Loucy (cell line): ENCODE data around the gene REM1.
"Not testable (repeated sequence)": the region's sequence is repeated elsewhere in the genome, so short reads cannot be mapped to it uniquely, and the experiment has no call there.

ENCODE experiments used
- H2AFZ ChIP-seq: fragments of 200-600 bp; sonication (generic); 2 replicates; pipeline ENCODE4 v1.6.0; 2016; ENCODE audit warnings: antibody characterized with exemption, mild to moderate bottlenecking, low read length, moderate library complexity
- H3F3A ChIP-seq: fragments of 200-600 bp; 2 replicates; pipeline ENCODE4 v1.6.0; 2016; ENCODE audit warnings: antibody characterized with exemption, low read depth, mild to moderate bottlenecking
- H3K27me3 ChIP-seq: fragments of 200-600 bp; sonication (generic); 2 replicates; pipeline ENCODE4 v1.6.1; 2014; ENCODE audit warnings: low read length, mild to moderate bottlenecking; ENCODE audit not compliant: insufficient read depth, poor library complexity, severe bottlenecking
- H3K36me3 ChIP-seq: fragments of 200-600 bp; sonication (generic); 2 replicates; pipeline ENCODE4 v1.6.1; 2016; ENCODE audit warnings: low read length; ENCODE audit not compliant: insufficient read depth
- H3K4me1 ChIP-seq: fragments of 200-600 bp; sonication (generic); 2 replicates; pipeline ENCODE4 v1.5.1; 2014; ENCODE audit warnings: low read length, mild to moderate bottlenecking; ENCODE audit not compliant: insufficient read depth, poor library complexity, severe bottlenecking
- H3K4me2 ChIP-seq: fragments of 200-600 bp; sonication (generic); 2 replicates; pipeline ENCODE4 v1.6.0; 2014; ENCODE audit warnings: antibody characterized with exemption, low read length, low read depth, mild to moderate bottlenecking; ENCODE audit not compliant: poor library complexity, severe bottlenecking
- H3K4me3 ChIP-seq: fragments of 200-600 bp; sonication (generic); 2 replicates; pipeline ENCODE4 v1.5.1; 2014; ENCODE audit warnings: low read length, mild to moderate bottlenecking, mixed read lengths; ENCODE audit not compliant: poor library complexity, severe bottlenecking
- H3K79me2 ChIP-seq: fragments of 200-600 bp; sonication (generic); 2 replicates; pipeline ENCODE4 v1.6.1; 2014; ENCODE audit warnings: low read length; ENCODE audit not compliant: insufficient read depth
- H3K9ac ChIP-seq: fragments of 200-600 bp; sonication (generic); 2 replicates; pipeline ENCODE4 v1.6.0; 2014; ENCODE audit warnings: mild to moderate bottlenecking, low read depth, low read length, moderate library complexity; ENCODE audit not compliant: poor library complexity, severe bottlenecking
- H3K9me2 ChIP-seq: fragments of 200-600 bp; sonication (generic); replicated peaks from 2 replicates; pipeline ENCODE4 v1.6.1; 2016; ENCODE audit warnings: low read depth, low read length, mixed read lengths
- H3K9me3 ChIP-seq: fragments of 200-600 bp; sonication (generic); 2 replicates; pipeline ENCODE4 v1.6.1; 2014; ENCODE audit warnings: mild to moderate bottlenecking, antibody characterized with exemption, low read length, low read depth; ENCODE audit not compliant: insufficient read depth
- H4K20me1 ChIP-seq: fragments of 200-600 bp; sonication (generic); 2 replicates; pipeline ENCODE4 v1.6.0; 2014; ENCODE audit warnings: antibody characterized with exemption, low read length, mild to moderate bottlenecking; ENCODE audit not compliant: insufficient read depth, poor library complexity, severe bottlenecking
- EZH2phosphoT487 ChIP-seq: fragments of 200-600 bp; IDR thresholded peaks from 2 replicates; pipeline ENCODE4 v1.6.1; 2018; ENCODE audit warnings: antibody characterized with exemption, mild to moderate bottlenecking, moderate library complexity, borderline replicate concordance
- TF ChIP-seq, protein P1 (sequence below): fragments of 200-600 bp; sonication (generic); conservative IDR thresholded peaks from 2 replicates; pipeline ENCODE4 v1.5.1; 2014; ENCODE audit warnings: mild to moderate bottlenecking, antibody characterized with exemption, low read length

Gene REM1

DNA sequence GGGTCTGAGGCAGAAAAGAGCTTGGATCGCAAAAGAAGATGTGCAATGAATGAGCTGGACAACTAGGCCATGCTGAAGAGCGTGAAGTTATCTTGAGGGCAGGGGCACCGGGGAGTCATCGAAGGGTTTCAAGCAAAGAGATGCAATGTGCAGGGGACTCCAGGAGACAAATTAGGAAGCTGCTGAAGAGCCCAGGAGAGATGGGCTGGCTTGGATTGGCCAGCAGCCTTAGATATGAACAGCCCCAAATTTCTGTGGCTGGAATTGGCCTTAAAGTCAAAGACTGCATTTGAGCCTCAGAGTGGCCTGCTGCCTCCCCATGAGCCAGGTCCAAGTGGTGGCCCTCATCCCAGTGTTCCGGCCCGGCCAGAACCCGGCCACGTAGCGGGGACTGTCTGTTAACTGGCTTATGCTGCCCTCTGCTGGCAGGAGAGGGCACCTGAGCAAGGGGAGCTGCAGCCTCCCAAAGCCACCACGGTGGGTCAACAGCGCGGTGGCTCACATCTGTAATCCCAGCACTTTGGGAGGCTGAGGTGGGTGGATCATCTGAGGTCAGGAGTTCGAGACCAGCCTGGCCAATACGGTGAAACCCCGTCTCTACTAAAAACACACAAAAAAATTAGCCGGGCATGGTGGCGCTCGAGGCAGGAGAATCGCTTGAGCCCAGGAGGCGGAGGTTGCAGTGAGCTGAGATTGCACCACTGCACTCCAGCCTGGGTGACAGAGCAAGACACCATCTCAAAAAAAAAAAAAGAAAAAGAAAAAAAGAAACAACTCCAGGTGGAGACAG, 28.0 kb downstream of the REM1 start:
- not testable (repeated sequence) for H3K4me1 ChIP-seq, H4K20me1 ChIP-seq, H3K9ac ChIP-seq, H3K36me3 ChIP-seq, H3K79me2 ChIP-seq, H3K4me3 ChIP-seq, H3K9me2 ChIP-seq, H3K27me3 ChIP-seq, H3K9me3 ChIP-seq, H3F3A ChIP-seq, H3K4me2 ChIP-seq, H2AFZ ChIP-seq
- TF ChIP-seq, protein P1, sequence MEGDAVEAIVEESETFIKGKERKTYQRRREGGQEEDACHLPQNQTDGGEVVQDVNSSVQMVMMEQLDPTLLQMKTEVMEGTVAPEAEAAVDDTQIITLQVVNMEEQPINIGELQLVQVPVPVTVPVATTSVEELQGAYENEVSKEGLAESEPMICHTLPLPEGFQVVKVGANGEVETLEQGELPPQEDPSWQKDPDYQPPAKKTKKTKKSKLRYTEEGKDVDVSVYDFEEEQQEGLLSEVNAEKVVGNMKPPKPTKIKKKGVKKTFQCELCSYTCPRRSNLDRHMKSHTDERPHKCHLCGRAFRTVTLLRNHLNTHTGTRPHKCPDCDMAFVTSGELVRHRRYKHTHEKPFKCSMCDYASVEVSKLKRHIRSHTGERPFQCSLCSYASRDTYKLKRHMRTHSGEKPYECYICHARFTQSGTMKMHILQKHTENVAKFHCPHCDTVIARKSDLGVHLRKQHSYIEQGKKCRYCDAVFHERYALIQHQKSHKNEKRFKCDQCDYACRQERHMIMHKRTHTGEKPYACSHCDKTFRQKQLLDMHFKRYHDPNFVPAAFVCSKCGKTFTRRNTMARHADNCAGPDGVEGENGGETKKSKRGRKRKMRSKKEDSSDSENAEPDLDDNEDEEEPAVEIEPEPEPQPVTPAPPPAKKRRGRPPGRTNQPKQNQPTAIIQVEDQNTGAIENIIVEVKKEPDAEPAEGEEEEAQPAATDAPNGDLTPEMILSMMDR, result peak; percentile 90

DNA sequence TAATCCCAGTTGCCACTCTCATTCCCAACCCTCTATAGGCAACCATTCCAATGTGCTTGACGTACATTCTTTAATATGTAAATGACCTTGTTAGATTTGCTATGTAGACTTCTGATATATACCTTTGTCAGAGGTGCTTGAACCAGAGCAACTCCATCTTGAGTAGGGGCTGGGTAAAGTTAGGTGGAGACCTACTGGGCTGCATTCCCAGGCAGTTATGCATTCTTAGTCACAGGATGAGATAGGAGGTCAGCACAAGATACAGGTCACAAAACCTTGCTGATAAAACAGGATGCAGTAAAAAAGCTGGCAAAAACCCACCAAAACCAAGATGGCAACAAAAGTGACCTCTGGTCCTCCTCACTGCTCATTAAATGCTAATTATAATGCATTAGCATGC, 30.8 kb downstream of the REM1 start:
- no peaks in the 10 kb centered on the region for H3K36me3 ChIP-seq
- no peaks in the 10 kb centered on the region for H3K9me3 ChIP-seq
- TF ChIP-seq, protein P1, result no peak
- no peak for TF ChIP-seq EZH2phosphoT487
- no peaks in the 10 kb centered on the region for H3K9me2 ChIP-seq
- H3K4me2 ChIP-seq, result no peak overlapping the region
- no peak overlapping the region for H3K9ac ChIP-seq
- no peaks in the 10 kb centered on the region for H3K79me2 ChIP-seq
- no peaks in the 10 kb centered on the region for H3K4me1 ChIP-seq
- no peaks in the 10 kb centered on the region for H3K27me3 ChIP-seq
- H2AFZ ChIP-seq, result no peak overlapping the region
- no peaks in the 10 kb centered on the region for H3F3A ChIP-seq
- H3K4me3 ChIP-seq, result no peak overlapping the region
- no peaks in the 10 kb centered on the region for H4K20me1 ChIP-seq

DNA sequence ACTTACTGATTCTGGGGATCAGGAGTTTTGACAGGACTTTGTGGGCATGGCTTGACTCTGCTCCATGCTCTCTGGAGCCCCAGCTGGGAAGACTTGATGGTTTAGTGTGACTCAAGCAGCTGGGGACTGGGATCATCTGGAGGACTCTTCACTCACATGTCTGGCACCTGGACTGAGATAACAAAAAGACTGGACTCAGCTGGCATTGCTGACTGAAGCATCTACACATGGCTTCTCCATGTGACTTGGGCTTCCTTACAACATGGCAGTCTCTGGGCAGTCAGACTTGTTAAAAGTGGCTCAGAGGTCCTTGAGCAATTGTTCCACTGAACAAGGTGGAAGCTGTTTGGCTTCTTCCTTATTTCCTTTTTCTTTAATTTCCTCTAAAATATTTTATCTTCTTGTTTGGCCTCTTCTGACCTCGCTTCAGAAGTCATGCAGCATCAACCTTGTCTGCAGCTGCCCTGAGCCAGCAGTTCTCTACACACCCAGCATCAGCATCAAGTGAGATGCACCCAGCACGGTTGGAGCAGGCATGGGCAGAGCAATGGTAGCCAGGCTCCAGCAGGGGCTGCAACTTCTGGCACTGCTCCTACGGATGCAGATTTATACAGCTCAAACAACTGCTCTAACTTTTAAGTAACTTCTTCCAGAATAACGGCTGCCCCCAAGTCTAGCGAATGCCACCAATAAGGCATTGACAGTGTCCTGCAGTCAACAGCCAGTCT, 33.6 kb downstream of the REM1 start:
- Histone ChIP-seq H3K4me3 (no peak overlapping the region), H3F3A (no peaks in the 10 kb centered on the region), H2AFZ (no peak overlapping the region), H3K27me3 (no peaks in the 10 kb centered on the region), H3K36me3 (no peaks in the 10 kb centered on the region), H3K9ac (no peak overlapping the region), H3K79me2 (no peaks in the 10 kb centered on the region), H3K9me3 (no peaks in the 10 kb centered on the region), H3K4me2 (no peak overlapping the region), H3K9me2 (no peaks in the 10 kb centered on the region), H4K20me1 (no peaks in the 10 kb centered on the region), H3K4me1 (no peaks in the 10 kb centered on the region)
- TF ChIP-seq EZH2phosphoT487, result no peak
- TF ChIP-seq, protein P1, result no peak
